Lung (tissue), 12 donors: ENCODE data around the gene FAM13B. TPM values are rescaled to one million over a fixed set of nuclear protein-coding genes. Genes with fewer than 3 reads are reported as not detected.
A peak's percentile ranks its signal among the peaks of the same experiment; 100 is the strongest.
"Not testable (repeated sequence)": the region's sequence is repeated elsewhere in the genome, so short reads cannot be mapped to it uniquely, and the experiment has no call there.

Source experiments
- ATAC-seq: fragments of 200-7000 bp; cut with Tn5 transposase; one replicate; pipeline ENCODE4 v1.9.1; 2020; ENCODE audit warnings: moderate number of reproducible peaks; ENCODE audit not compliant: insufficient read depth, low FRiP score
- DNase-seq, 3 donors: peaks; one replicate each; pipeline ENCODE4 v3.0.0-alpha.2; 2013 to 2017
- H3K27ac ChIP-seq, 2 donors: one replicate each; pipeline ENCODE4 v1.5.1; 2013; ENCODE audit warnings: mild to moderate bottlenecking in 2 of 2, moderate library complexity in 2 of 2, control low read depth in 1 of 2, inconsistent platforms in 1 of 2, low read depth in 1 of 2, low read length in 1 of 2
- H3K27me3 ChIP-seq, 3 donors: one replicate each; pipeline ENCODE4 v1.5.1; 2013; ENCODE audit warnings: low read length in 2 of 3; ENCODE audit not compliant: control insufficient read depth in 3 of 3, insufficient read depth in 3 of 3
- H3K36me3 ChIP-seq, 4 donors: one replicate each; pipeline ENCODE4 v1.5.1; 2013; ENCODE audit warnings: low read length in 4 of 4, mild to moderate bottlenecking in 1 of 4, moderate library complexity in 1 of 4; ENCODE audit not compliant: control insufficient read depth in 4 of 4, insufficient read depth in 4 of 4
- H3K4me1 ChIP-seq, 5 donors: one replicate each; pipeline ENCODE4 v1.5.1; 2013; ENCODE audit warnings: low read length in 5 of 5, mild to moderate bottlenecking in 2 of 5, moderate library complexity in 1 of 5; ENCODE audit not compliant: control insufficient read depth in 5 of 5, insufficient read depth in 5 of 5
- H3K4me3 ChIP-seq: one replicate; pipeline ENCODE4 v1.5.1; 2013; ENCODE audit warnings: mild to moderate bottlenecking, control low read depth, moderate library complexity
- H3K9ac ChIP-seq, 2 donors: one replicate each; pipeline ENCODE4 v1.5.1; 2013; ENCODE audit warnings: low read length in 2 of 2, control low read depth in 1 of 2; ENCODE audit not compliant: insufficient read depth in 1 of 2
- H3K9me3 ChIP-seq, 4 donors: one replicate each; pipeline ENCODE4 v1.5.1; 2013; ENCODE audit warnings: low read length in 3 of 4, mild to moderate bottlenecking in 1 of 4, moderate library complexity in 1 of 4; ENCODE audit not compliant: control insufficient read depth in 4 of 4, insufficient read depth in 3 of 4
- CTCF ChIP-seq: IDR thresholded peaks from 2 replicates; pipeline ENCODE4 v1.5.1; 2012; ENCODE audit warnings: mild to moderate bottlenecking; ENCODE audit errors: control extremely low read depth, extremely low read depth
- WGBS, 2 donors: extraction: QIAGEN DNeasy Blood & Tissue Kit; methylation state at CpG; one replicate each; pipeline ENCODE4 v1.1.7; 2013; 5-methylcytosine and 5-hydroxymethylcytosine counted together
- polyA plus RNA-seq, 2 donors: library from polyadenylated mRNA; stranded (reverse); fragments of 200-250 nt; gene quantifications; one replicate each; pipeline ENCODE4 v1.2.1, GENCODE V29; 2013
- total RNA-seq, 2 donors: library from RNA; depleted of rRNA in 1 of 2; stranded (reverse); fragments of >200 nt in 1 of 2; gene quantifications; one replicate each; pipeline ENCODE4 v1.2.1, GENCODE V29; 2014 to 2021
- donor health status: control.
- donor health status: control.
- donor health status: Bipolar disorder and iron deficiency.
- donor health status: healthy.
- donor health status: DM: yes; HTN: yes; CAD: no.

The FAM13B gene
- total and polyA plus RNA-seq, 4 donors: 7.6 to 63.6 (median 23.4) TPM

GRCh38 chr5:137959488-137959887, 73.4 kb downstream of the FAM13B start:
- 95 to 97% methylated on average over 4 of the region's 4 CpGs for WGBS, 2 donors
- H3K9me3 ChIP-seq: no peaks in the 10 kb centered on the region
- peak overlapping the region in 1 of 2 donors; percentile 91 for H3K27ac ChIP-seq
- no peak overlapping the region for H3K4me3 ChIP-seq
- H3K4me1 ChIP-seq: peaks cover 0 to 19% (median 2%) of the 10 kb centered on the region in 5 donors
- no peak for TF ChIP-seq CTCF
- no peaks in the 10 kb centered on the region for H3K27me3 ChIP-seq
- peaks cover 3 to 18% (median 11%) of the 10 kb centered on the region in 4 donors for H3K36me3 ChIP-seq
- no peak for ATAC-seq
- no peak overlapping the region for H3K9ac ChIP-seq
- no peak for DNase-seq

- TF ChIP-seq CTCF: no peak
- Histone ChIP-seq H3K4me1 (peaks cover 0 to 26% (median 2%) of the 10 kb centered on the region in 5 donors), H3K9ac (no peak overlapping the region), H3K36me3 (peaks cover 3 to 18% (median 12%) of the 10 kb centered on the region in 4 donors), H3K27ac (no peak overlapping the region), H3K27me3 (no peaks in the 10 kb centered on the region), H3K4me3 (no peak overlapping the region), H3K9me3 (no peaks in the 10 kb centered on the region)
- DNase-seq (no peak), ATAC-seq (no peak)
- WGBS, 2 donors: 51 to 71% methylated on average over 1 of the region's 1 CpG
Measured at GRCh38 chr5:137957948-137958347, 74.9 kb downstream of the FAM13B start.

- DNase-seq: peak in 2 of 3 donors; percentile 11 to 61
- Histone ChIP-seq H3K36me3 (peaks cover 12 to 27% (median 17%) of the 10 kb centered on the region in 4 donors), H3K4me1 (peaks cover 0 to 25% (median 2%) of the 10 kb centered on the region in 5 donors), H3K27ac (peak overlapping the region in 1 of 2 donors; percentile 79), H3K9ac (no peak overlapping the region), H3K9me3 (no peaks in the 10 kb centered on the region), H3K27me3 (no peaks in the 10 kb centered on the region), H3K4me3 (no peak overlapping the region)
- TF ChIP-seq CTCF: no peak
- WGBS, 2 donors: 75 to 86% methylated on average over 9 of the region's 9 CpGs
- no peak for ATAC-seq
Measured at GRCh38 chr5:137954131-137954879, 78.6 kb downstream of the FAM13B start.

GRCh38 chr5:137945825-137946224, 87.1 kb downstream of the FAM13B start:
- no peak for ATAC-seq
- WGBS, 2 donors: 100% methylated on average over 1 of the region's 1 CpG

GRCh38 chr5:137944280-137944679, 88.6 kb downstream of the FAM13B start:
- not testable (repeated sequence) for ATAC-seq, H3K4me1 ChIP-seq, H3K9ac ChIP-seq, H3K4me3 ChIP-seq, H3K27me3 ChIP-seq, H3K9me3 ChIP-seq, H3K27ac ChIP-seq, DNase-seq
- 97 to 99% methylated on average over 4 of the region's 4 CpGs for WGBS, 2 donors
- peaks cover 14 to 54% (median 49%) of the 10 kb centered on the region in 4 donors for H3K36me3 ChIP-seq

More at GRCh38 chr5:137945825-137946224, 87.1 kb downstream of the FAM13B start:
- no peak for TF ChIP-seq CTCF
- no peak for DNase-seq
- Histone ChIP-seq H3K27ac (no peak overlapping the region), H3K27me3 (no peaks in the 10 kb centered on the region), H3K9me3 (no peaks in the 10 kb centered on the region), H3K4me3 (no peak overlapping the region), H3K4me1 (no peaks in the 10 kb centered on the region), H3K9ac (no peak overlapping the region), H3K36me3 (peaks cover 18 to 57% (median 46%) of the 10 kb centered on the region in 4 donors)
